Breast epithelium (tissue), 3 donors: Measurements from ENCODE around the gene ZNF488.

Experiments used
- CTCF ChIP-seq, 3 donors: fragments of 450-650 bp; IDR thresholded peaks; one replicate each; pipeline ENCODE4 v1.5.1; 2016 to 2017; ENCODE audit warnings: antibody characterized with exemption in 3 of 3, mild to moderate bottlenecking in 3 of 3, moderate library complexity in 3 of 3
- POLR2A ChIP-seq: fragments of 450-650 bp; IDR thresholded peaks from one replicate; pipeline ENCODE4 v1.6.1; 2016; ENCODE audit warnings: antibody characterized with exemption, mild to moderate bottlenecking, moderate library complexity

GRCh38 chr10:47326306-47326926, 57.7 kb downstream of the ZNF488 start:
- TF ChIP-seq POLR2A, result no peak
- TF ChIP-seq CTCF (IDR thresholded peaks at IDR 0.05), result no peak
